Left lung (tissue), 10 donors: ENCODE results near the gene DIP2A. TPM values are rescaled to one million over a fixed set of nuclear protein-coding genes. Genes with fewer than 3 reads are reported as not detected.

Experiments used
- ATAC-seq: fragments of 200-7000 bp; cut with Tn5 transposase; one replicate; pipeline ENCODE4 v1.9.1; 2020; ENCODE audit warnings: moderate library complexity
- DNase-seq, 4 donors: peaks; one replicate each; pipeline ENCODE4 v3.0.0-alpha.2; 2013 to 2020
- H3K27ac ChIP-seq, 2 donors: fragments of 200-600 bp; sonication (generic) in 1 of 2; one replicate each; pipeline versions ENCODE4 v1.5.0 to v1.8.0; 2020 to 2021
- H3K27me3 ChIP-seq, 2 donors: fragments of 200-600 bp; sonication (generic) in 1 of 2; one replicate each; pipeline versions ENCODE4 v1.5.0 to v1.8.0; 2020 to 2021
- H3K36me3 ChIP-seq, 2 donors: fragments of 200-600 bp; sonication (generic) in 1 of 2; one replicate each; pipeline versions ENCODE4 v1.5.0 to v1.8.0; 2020 to 2021
- H3K4me1 ChIP-seq, 2 donors: fragments of 200-600 bp; one replicate each; pipeline ENCODE4 v1.8.0; 2021
- H3K4me3 ChIP-seq, 2 donors: fragments of 200-600 bp; sonication (generic) in 1 of 2; one replicate each; pipeline versions ENCODE4 v1.5.0 to v1.8.0; 2020 to 2021; ENCODE audit warnings: mild to moderate bottlenecking in 1 of 2
- H3K9me3 ChIP-seq, 2 donors: fragments of 200-600 bp; sonication (generic) in 1 of 2; one replicate each; pipeline versions ENCODE4 v1.5.0 to v1.8.0; 2020 to 2021
- CTCF ChIP-seq, 2 donors: fragments of 200-600 bp; sonication (generic) in 1 of 2; IDR thresholded peaks; one replicate each; pipeline versions ENCODE4 v1.5.0 to v1.8.0; 2021; ENCODE audit warnings: antibody characterized with exemption in 2 of 2
- intact Hi-C, 2 donors: fragments of 100-400 bp; cut with DNase I; formaldehyde crosslinking; loops; one replicate each; pipeline versions ENCODE4 v1.11.2 to v1.14.2; 2022
- polyA plus RNA-seq, 6 donors: library from polyadenylated mRNA; unstranded; fragments of 120-200 nt; gene quantifications; one replicate each; pipeline ENCODE4 v1.2.1, GENCODE V29; 2013; ENCODE audit not compliant: insufficient read length in 6 of 6
- total RNA-seq, 2 donors: library from RNA; stranded (reverse); fragmentation: NEBNext Ultra II Directional; extraction: Animal tissue kit (Norgen Biotek cat#: 25700); gene quantifications; one replicate each; pipeline ENCODE4 v1.2.1, GENCODE V29; 2021
- donor health status: DM: no; HTN: yes; CAD: no.
- donor health status: DM: no; HTN: no; CAD: no.

Gene DIP2A
- total and polyA plus RNA-seq, 8 donors, result 31.5 to 75.3 (median 62.6) TPM

DNA sequence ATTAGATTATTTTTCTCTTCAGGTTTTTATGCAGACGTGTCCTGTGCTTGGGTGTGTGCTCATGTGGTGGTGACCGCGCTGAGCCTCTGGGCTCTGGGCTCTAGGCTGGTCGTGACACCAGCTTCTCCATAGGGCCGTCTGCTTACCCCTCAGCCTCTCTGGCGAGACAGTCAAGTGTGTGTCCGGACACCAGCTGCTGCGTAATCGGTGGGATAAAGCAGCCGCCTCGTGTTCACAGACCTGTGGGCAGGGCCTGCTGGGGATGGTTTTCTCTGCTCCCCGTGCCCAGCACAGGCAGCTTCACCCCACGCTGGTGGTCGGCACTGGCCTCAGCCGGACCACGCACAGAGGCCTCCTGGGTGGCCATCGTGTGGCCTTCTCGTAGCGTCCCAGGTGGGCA is 33.6 kb upstream of the DIP2A start:
- H3K27ac ChIP-seq, result peak overlapping the region in 1 of 2 donors; percentile 18
- H3K4me1 ChIP-seq, result no peaks in the 10 kb centered on the region
- intact Hi-C loops, result no loop called here
- peaks cover 0 to 80% of the 10 kb centered on the region in 2 donors for H3K36me3 ChIP-seq
- H3K4me3 ChIP-seq, result no peak overlapping the region
- no peaks in the 10 kb centered on the region for H3K9me3 ChIP-seq
- DNase-seq (no peak), ATAC-seq (no peak)
- no peaks in the 10 kb centered on the region for H3K27me3 ChIP-seq
- no peak for TF ChIP-seq CTCF (IDR thresholded peaks at IDR 0.05)

DNA sequence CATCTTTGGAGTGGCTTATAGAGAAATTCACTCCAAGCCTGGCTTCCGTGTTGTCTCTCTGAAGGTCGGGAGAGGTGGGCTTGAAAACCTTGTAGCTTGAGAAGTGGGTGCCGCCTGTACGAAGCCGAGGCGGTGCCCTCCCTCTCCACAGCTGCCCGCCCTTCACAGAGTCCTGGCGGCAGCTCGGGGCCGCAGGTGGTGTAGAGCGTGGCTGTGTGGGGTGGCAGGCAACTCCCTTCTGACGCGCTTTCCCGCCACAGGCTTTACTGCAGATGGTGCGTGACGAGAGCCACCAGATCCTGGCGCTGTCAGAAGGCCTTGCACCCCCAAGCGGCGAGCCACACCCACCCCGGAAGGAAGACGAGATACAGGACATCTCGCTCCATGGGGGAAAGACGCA is 33.1 kb upstream of the DIP2A start:
- peaks cover 0 to 80% of the 10 kb centered on the region in 2 donors for H3K36me3 ChIP-seq
- DNase-seq (no peak), ATAC-seq (no peak)
- H3K4me1 ChIP-seq, result no peaks in the 10 kb centered on the region
- intact Hi-C loops, result no loop called here
- H3K27ac ChIP-seq, result no peak overlapping the region
- no peak overlapping the region for H3K4me3 ChIP-seq
- H3K27me3 ChIP-seq, result no peaks in the 10 kb centered on the region
- H3K9me3 ChIP-seq, result no peaks in the 10 kb centered on the region
- no peak for TF ChIP-seq CTCF (IDR thresholded peaks at IDR 0.05)

DNA sequence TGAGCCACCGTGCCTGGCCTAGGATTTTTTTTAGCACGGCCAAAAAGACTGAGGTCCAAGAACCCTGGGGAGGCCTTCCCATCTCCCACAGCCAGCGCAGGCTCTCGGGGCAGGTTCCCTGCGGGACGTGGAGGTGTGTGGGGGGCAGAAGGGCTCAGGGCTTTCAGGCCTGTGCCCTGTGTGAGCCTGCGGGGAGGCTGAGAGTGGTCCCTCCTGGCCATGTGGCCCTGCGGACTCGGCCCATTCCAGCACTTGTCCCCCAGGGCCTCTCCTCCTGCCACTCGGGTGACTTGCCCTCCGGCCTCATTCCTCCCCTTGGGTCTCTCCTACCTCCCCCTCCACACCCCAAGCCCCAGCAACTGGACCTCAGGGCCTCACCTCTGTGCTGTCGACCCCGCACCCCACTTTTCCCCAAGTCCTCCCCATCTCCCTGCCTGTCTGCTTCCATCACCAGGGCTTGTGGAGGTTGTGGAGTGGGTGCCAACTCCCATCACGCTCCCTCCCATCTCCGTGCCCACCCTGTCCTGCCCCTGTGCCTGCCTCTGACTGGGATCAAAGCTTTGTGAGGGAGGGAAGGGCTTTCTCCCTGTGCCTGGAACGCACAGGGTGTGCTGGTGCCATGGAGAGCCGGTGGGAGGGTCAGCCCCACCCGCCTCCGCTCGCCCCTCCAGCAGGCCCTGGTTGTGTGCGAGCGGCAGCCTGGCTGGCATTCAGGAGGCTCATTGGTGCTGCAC is 32.2 kb upstream of the DIP2A start:
- H3K4me1 ChIP-seq, result no peaks in the 10 kb centered on the region
- DNase-seq (no peak), ATAC-seq (no peak)
- TF ChIP-seq CTCF (IDR thresholded peaks at IDR 0.05), result no peak
- H3K36me3 ChIP-seq, result peaks cover 0 to 80% of the 10 kb centered on the region in 2 donors
- H3K27ac ChIP-seq, result no peak overlapping the region
- H3K9me3 ChIP-seq, result no peaks in the 10 kb centered on the region
- H3K4me3 ChIP-seq, result no peak overlapping the region
- intact Hi-C loops, result no loop called here
- no peaks in the 10 kb centered on the region for H3K27me3 ChIP-seq

DNA sequence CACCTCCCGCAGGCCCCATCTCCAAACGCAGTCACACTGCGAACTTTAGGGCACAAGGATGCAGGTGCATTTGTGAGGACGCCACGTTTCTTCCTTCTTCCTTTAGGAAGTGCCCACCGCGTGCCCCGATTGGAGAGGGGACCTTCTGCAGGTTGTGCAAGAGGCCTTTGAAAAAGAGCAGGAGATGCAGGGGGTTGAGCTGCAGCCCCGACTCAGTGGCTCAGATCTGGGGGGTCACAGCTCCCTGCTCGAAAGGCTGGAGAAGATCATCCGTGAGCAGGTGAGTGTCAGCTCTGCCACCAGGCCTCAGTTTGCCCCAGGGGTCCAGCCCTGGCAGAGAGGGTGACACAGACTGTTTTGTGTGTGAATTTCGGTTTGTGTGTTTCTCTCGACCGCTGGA is 31.2 kb upstream of the DIP2A start:
- no peak for DNase-seq
- no peaks in the 10 kb centered on the region for H3K27me3 ChIP-seq
- peaks cover 0 to 80% of the 10 kb centered on the region in 2 donors for H3K36me3 ChIP-seq
- H3K27ac ChIP-seq, result no peak overlapping the region
- H3K9me3 ChIP-seq, result no peaks in the 10 kb centered on the region
- intact Hi-C loops, result no loop called here
- no peaks in the 10 kb centered on the region for H3K4me1 ChIP-seq
- H3K4me3 ChIP-seq, result no peak overlapping the region
- ATAC-seq, result no peak
- no peak for TF ChIP-seq CTCF (IDR thresholded peaks at IDR 0.05)

DNA sequence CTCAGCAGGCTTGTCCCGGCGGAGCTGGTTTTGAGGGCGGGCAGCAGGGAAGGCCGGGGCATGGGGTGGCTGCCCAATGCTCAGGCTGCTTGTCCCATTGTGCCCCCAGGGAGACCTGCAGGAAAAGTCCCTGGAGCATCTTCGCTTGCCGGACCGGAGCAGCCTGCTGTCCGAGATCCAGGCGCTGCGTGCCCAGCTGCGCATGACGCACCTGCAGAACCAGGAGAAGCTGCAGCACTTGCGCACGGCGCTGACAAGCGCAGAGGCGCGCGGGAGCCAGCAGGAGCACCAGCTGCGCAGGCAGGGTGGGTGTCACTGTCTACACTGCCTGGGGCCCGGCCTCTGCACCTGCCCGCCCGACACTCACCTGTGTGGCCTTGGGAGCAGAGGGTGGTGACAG is 30.4 kb upstream of the DIP2A start:
- Histone ChIP-seq H3K4me3 (no peak overlapping the region), H3K36me3 (peaks cover 0 to 83% of the 10 kb centered on the region in 2 donors), H3K27ac (no peak overlapping the region), H3K4me1 (no peaks in the 10 kb centered on the region), H3K27me3 (no peaks in the 10 kb centered on the region), H3K9me3 (no peaks in the 10 kb centered on the region)
- TF ChIP-seq CTCF (IDR thresholded peaks at IDR 0.05), result no peak
- DNase-seq (no peak), ATAC-seq (no peak)
- intact Hi-C loops, result no loop called here
